Prostate gland (tissue), 2 donors: Measurements from ENCODE around the gene SAMD13. TPM values are rescaled to one million over a fixed set of nuclear protein-coding genes. Genes with fewer than 3 reads are reported as not detected.

Source experiments
- DNase-seq: peaks from one replicate; pipeline ENCODE4 v3.0.0-alpha.2; 2019; ENCODE audit warnings: low spot score
- H3K27ac ChIP-seq, 2 donors: fragments of 200-600 bp; sonication (generic); 2 replicates each; pipeline ENCODE4 v1.5.1; 2017 to 2019
- H3K27me3 ChIP-seq: fragments of 200-600 bp; sonication (generic); replicated peaks from 2 replicates; pipeline ENCODE4 v1.5.1; 2019; ENCODE audit not compliant: insufficient read depth
- H3K36me3 ChIP-seq, 2 donors: fragments of 200-600 bp; sonication (generic); 1 replicate in 1 of 2; 2 replicates in 1 of 2; pipeline versions ENCODE4 v1.5.1 to v1.8.1; 2017 to 2019
- H3K4me1 ChIP-seq: fragments of 200-600 bp; sonication (generic); replicated peaks from 2 replicates; pipeline ENCODE4 v1.5.1; 2019
- H3K4me3 ChIP-seq, 2 donors: fragments of 200-600 bp; sonication (generic); 2 replicates each; pipeline ENCODE4 v1.5.1; 2017 to 2019
- H3K9me3 ChIP-seq: fragments of 200-600 bp; sonication (generic); 2 replicates; pipeline ENCODE4 v1.5.1; 2017
- CTCF ChIP-seq, 4 experiments: fragments of 200-600 bp in 2 of 4; fragments of 450-650 bp in 2 of 4; sonication (generic) in 2 of 4; IDR thresholded peaks; 1 replicate in 3 of 4; 2 replicates in 1 of 4; pipeline ENCODE4 v1.5.1; 2016 to 2019; ENCODE audit warnings: antibody characterized with exemption in 4 of 4, mild to moderate bottlenecking in 2 of 4, moderate library complexity in 2 of 4
- POLR2A ChIP-seq: fragments of 450-650 bp; IDR thresholded peaks from one replicate; pipeline ENCODE4 v1.6.1; 2016; ENCODE audit warnings: antibody characterized with exemption, mild to moderate bottlenecking
- POLR2AphosphoS5 ChIP-seq: sonication (generic); formaldehyde crosslinking; IDR thresholded peaks from one replicate; pipeline ENCODE4 v1.6.1; 2017; ENCODE audit warnings: antibody characterized with exemption
- WGBS: methylation state at CpG from one replicate; pipeline ENCODE4 v1.1.5; 2018; 5-methylcytosine and 5-hydroxymethylcytosine counted together
- intact Hi-C: fragments of 100-400 bp; cut with DNase I; formaldehyde crosslinking; loops from one replicate; pipeline ENCODE4 v1.14.2; 2022
- total RNA-seq, 2 donors: library from RNA; depleted of rRNA; stranded (reverse); fragments of >200 nt; gene quantifications; one replicate each; pipeline ENCODE4 v1.1.0, GENCODE V29; 2016

SAMD13 gene, protein sequence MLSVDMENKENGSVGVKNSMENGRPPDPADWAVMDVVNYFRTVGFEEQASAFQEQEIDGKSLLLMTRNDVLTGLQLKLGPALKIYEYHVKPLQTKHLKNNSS
- 1 to 10 TPM; 3.1 to 3.4 TPM for total RNA-seq

DNA sequence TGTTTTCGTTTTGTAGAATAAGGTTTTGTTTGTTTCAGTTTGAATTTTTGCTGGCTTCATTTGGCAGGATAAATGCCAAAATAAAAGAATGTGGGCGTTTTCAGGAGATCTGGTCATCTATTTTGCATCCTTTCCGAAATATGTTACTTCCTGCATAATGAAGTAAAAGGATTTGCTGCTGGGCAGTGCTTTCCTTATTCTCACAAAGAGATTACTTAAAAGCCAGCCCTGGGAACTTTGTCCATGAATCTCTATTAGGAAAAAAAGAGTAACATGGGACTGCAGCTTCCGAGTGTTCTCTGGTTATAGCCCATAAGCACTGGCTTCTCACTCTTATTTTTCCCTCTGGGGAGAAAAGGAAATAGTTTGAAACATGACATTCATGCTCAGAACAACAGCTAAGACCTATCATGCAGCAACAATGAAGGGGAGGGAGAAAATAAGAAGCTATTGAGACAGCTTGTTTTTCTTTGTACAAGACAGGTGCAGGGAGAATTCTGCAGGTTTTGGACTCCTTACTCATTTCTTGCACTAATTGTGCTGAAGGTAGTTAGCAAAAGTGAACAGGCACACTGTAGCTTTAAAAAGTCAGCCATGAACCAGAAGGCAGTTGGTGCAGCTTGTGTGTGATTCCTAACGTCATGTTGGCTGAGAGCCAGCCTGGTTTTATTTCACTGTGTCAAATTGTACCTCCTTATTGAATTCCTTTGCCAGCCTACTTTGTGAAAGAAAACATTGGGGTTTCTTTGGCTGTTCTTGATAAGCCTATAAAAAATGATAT, at the start of gene SAMD13:
Gene SAMD13, plus strand, starts transcription at position 705 of the 781 bp plus-strand sequence. CDS start 1,527 bp downstream, outside the sequence.
- DNase-seq = peak; percentile 78
- Histone ChIP-seq H3K27ac (peak within 1 kb of the TSS; percentile 28 to 60), H3K9me3 (no peaks in the 10 kb centered on the region), H3K4me3 (peak within 1 kb of the TSS; percentile 17 to 25), H3K4me1 (peaks cover 14% of the 10 kb centered on the region), H3K36me3 (no peaks in the 10 kb centered on the region), H3K27me3 (no peaks in the 10 kb centered on the region)
- intact Hi-C loops = no loop called here
- 19% methylated on average over 5 of the region's 5 CpGs for WGBS
- TF ChIP-seq POLR2AphosphoS5 (peak; percentile 62), CTCF (IDR thresholded peaks at IDR 0.05) (no peak), POLR2A (no peak)

DNA sequence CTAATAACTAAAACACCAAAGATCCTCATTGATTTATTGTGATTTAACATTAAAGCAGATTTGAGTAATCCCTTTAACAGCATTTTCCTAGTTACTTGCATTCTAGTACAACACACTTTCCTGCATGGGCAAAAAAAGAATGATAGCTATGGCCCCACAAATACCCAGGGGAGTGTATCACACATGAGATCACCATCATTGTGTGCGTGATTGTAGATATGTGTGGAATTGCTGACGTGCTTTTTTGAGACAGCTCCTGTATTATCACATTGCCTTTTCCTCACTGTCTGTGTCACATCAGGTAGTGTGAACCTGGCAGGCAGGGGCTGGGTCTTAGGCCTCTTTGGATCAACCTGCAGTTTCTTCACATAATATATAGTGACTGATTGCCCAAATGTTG, 48.5 kb upstream of the SAMD13 start:
- 82% methylated on average over 2 of the region's 2 CpGs for WGBS
- peaks cover 3% of the 10 kb centered on the region for H3K4me1 ChIP-seq

DNA sequence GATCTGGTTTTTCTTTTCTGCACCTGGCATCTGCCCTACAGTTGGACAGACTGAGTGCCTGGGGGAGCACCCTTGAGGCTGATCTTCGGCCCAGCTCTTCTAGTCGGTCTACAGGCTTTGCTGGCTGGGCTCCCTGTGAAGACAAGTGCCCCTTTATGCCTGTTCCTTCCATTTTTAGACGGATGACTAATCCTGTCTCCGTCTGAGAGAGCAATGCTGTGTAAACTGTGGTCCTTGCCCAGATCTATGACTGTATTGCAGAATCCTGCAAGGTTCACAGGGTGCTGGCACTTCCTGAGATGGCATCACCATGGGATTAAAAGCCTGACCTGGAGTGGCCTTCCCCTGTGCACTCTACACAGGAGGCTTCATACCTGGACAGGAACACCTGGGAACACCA, 47.6 kb upstream of the SAMD13 start:
- peak; percentile 34 for DNase-seq
- H3K36me3 ChIP-seq = no peaks in the 10 kb centered on the region
- no peaks in the 10 kb centered on the region for H3K9me3 ChIP-seq
- H3K4me1 ChIP-seq = peaks cover 3% of the 10 kb centered on the region
- WGBS = 16% methylated on average over 4 of the region's 4 CpGs
- H3K27ac ChIP-seq = no peak overlapping the region
- H3K4me3 ChIP-seq = no peak overlapping the region
- intact Hi-C loops = no loop called here
- TF ChIP-seq CTCF (IDR thresholded peaks at IDR 0.05) (no peak), POLR2AphosphoS5 (peak; percentile 53), POLR2A (no peak)
- H3K27me3 ChIP-seq = no peaks in the 10 kb centered on the region

More for the DNA sequence above, 48.5 kb upstream of the SAMD13 start:
- Histone ChIP-seq H3K4me3 (no peak overlapping the region), H3K27me3 (no peaks in the 10 kb centered on the region), H3K9me3 (no peaks in the 10 kb centered on the region), H3K36me3 (no peaks in the 10 kb centered on the region), H3K27ac (no peak overlapping the region)
- TF ChIP-seq POLR2A (no peak), POLR2AphosphoS5 (no peak), CTCF (IDR thresholded peaks at IDR 0.05) (no peak)
- DNase-seq = no peak
- intact Hi-C loops = no loop called here

GRCh38 chr1:84254703-84255238, 46.7 kb upstream of the SAMD13 start:
- intact Hi-C loops = no loop called here
- no peaks in the 10 kb centered on the region for H3K9me3 ChIP-seq

More at GRCh38 chr1:84254703-84255238, 46.7 kb upstream of the SAMD13 start:
- no peaks in the 10 kb centered on the region for H3K36me3 ChIP-seq
- TF ChIP-seq POLR2AphosphoS5 (no peak), CTCF (IDR thresholded peaks at IDR 0.05) (no peak), POLR2A (no peak)
- H3K27me3 ChIP-seq = no peaks in the 10 kb centered on the region
- 97% methylated on average over 2 of the region's 2 CpGs for WGBS
- no peak overlapping the region for H3K27ac ChIP-seq
- no peak for DNase-seq
- peaks cover 3% of the 10 kb centered on the region for H3K4me1 ChIP-seq
- H3K4me3 ChIP-seq = no peak overlapping the region
